Thoracic aorta (tissue), 2 donors: ENCODE measurements around the gene TNPO3. TPM values are rescaled to one million over a fixed set of nuclear protein-coding genes. Genes with fewer than 3 reads are reported as not detected.
"Not testable (repeated sequence)": the region's sequence is repeated elsewhere in the genome, so short reads cannot be mapped to it uniquely, and the experiment has no call there.

Source experiments
- ATAC-seq: fragments of 150-250 bp; one replicate; pipeline ENCODE4 v1.8.0; 2017; ENCODE audit warnings: low read depth; ENCODE audit not compliant: insufficient number of reproducible peaks, low FRiP score
- DNase-seq: peaks from one replicate; pipeline ENCODE4 v3.0.0-alpha.2; 2020; ENCODE audit warnings: low spot score
- H3K27ac ChIP-seq, 2 donors: fragments of 200-600 bp; sonication (generic); 1 replicate in 1 of 2; 2 replicates in 1 of 2; pipeline ENCODE4 v1.5.1; 2016; ENCODE audit warnings: mild to moderate bottlenecking in 2 of 2, moderate library complexity in 2 of 2
- H3K27me3 ChIP-seq: fragments of 200-600 bp; sonication (generic); replicated peaks from 2 replicates; pipeline ENCODE4 v1.6.0; 2016; ENCODE audit warnings: mild to moderate bottlenecking; ENCODE audit not compliant: insufficient read depth
- H3K36me3 ChIP-seq: fragments of 200-600 bp; sonication (generic); one replicate; pipeline ENCODE4 v1.5.1; 2016
- H3K4me1 ChIP-seq, 2 donors: fragments of 200-600 bp; sonication (generic); 1 replicate in 1 of 2; 2 replicates in 1 of 2; pipeline versions ENCODE4 v1.5.1 to v1.6.0; 2016; ENCODE audit warnings: low read depth in 2 of 2, mild to moderate bottlenecking in 1 of 2; ENCODE audit not compliant: control insufficient read depth in 1 of 2
- H3K4me3 ChIP-seq: fragments of 200-600 bp; sonication (generic); 2 replicates; pipeline ENCODE4 v1.5.1; 2016; ENCODE audit warnings: mild to moderate bottlenecking
- H3K9me3 ChIP-seq: fragments of 200-600 bp; sonication (generic); 2 replicates; pipeline ENCODE4 v1.5.1; 2016
- total RNA-seq, 2 donors: library from RNA; depleted of rRNA; stranded (reverse); fragments of >200 nt; gene quantifications; one replicate each; pipeline versions ENCODE4 v1.1.0 to v1.2.3, GENCODE V29; 2016
- TF ChIP-seq, protein P1 (sequence below): fragments of 200-600 bp; sonication (generic); IDR thresholded peaks from one replicate; pipeline ENCODE4 v1.5.1; 2019; ENCODE audit warnings: antibody characterized with exemption

The TNPO3 gene
- total RNA-seq, 2 donors from 2014 or later = 28.6 to 29.5 TPM

DNA sequence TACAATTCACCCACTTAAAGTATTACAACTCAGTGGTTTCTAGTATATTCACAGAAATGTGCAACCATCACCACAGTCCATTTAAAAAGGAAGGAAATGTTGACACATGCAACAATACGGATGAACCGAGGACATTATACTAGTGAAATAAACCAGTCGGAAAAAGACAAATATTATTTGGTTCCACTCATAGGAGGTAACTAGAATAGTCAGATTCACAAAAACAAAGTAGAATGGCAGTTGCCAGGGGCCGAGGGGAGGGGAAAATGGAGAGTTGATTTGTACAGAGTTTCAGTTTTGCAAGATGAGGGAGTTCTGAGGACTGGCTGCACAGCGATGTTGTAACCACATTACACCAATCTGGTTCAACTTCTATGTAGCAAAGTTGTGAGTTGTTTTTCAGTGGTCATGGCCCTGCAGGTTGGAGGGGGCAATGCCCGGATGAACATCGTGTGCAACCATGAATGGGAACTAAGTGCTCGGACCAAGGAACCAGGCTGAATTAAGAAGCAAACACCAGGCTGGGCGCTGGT lies 17.6 kb upstream of the TNPO3 start:
- Histone ChIP-seq H3K27ac (no peak overlapping the region), H3K9me3 (no peaks in the 10 kb centered on the region), H3K36me3 (no peaks in the 10 kb centered on the region), H3K4me3 (no peak overlapping the region), H3K27me3 (no peaks in the 10 kb centered on the region), H3K4me1 (no peaks in the 10 kb centered on the region)
- no peak for DNase-seq
- TF ChIP-seq, protein P1, sequence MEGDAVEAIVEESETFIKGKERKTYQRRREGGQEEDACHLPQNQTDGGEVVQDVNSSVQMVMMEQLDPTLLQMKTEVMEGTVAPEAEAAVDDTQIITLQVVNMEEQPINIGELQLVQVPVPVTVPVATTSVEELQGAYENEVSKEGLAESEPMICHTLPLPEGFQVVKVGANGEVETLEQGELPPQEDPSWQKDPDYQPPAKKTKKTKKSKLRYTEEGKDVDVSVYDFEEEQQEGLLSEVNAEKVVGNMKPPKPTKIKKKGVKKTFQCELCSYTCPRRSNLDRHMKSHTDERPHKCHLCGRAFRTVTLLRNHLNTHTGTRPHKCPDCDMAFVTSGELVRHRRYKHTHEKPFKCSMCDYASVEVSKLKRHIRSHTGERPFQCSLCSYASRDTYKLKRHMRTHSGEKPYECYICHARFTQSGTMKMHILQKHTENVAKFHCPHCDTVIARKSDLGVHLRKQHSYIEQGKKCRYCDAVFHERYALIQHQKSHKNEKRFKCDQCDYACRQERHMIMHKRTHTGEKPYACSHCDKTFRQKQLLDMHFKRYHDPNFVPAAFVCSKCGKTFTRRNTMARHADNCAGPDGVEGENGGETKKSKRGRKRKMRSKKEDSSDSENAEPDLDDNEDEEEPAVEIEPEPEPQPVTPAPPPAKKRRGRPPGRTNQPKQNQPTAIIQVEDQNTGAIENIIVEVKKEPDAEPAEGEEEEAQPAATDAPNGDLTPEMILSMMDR = no peak
- ATAC-seq = no peak

DNA sequence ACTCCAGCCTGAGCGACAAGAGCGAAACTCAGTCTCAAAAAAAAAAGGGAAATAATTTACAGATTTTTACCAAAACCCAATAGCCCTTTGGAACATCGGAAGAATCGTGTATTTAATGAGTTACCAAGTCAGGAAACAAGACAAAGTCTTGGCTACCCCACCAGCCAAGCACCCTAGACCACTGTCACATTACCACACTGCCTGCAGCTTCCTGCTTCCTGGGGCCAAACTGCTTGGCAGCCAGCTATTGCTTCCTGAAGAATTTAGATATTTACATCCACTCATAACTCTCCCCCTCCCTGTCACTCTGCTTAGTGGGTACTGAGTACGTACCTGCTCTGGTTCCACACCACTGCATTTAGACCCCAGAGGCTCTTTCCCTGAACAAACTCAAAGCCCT lies 14.1 kb upstream of the TNPO3 start:
- Histone ChIP-seq H3K27me3 (no peaks in the 10 kb centered on the region), H3K4me3 (no peak overlapping the region), H3K27ac (no peak overlapping the region), H3K4me1 (no peaks in the 10 kb centered on the region), H3K9me3 (no peaks in the 10 kb centered on the region), H3K36me3 (no peaks in the 10 kb centered on the region)
- no peak for ATAC-seq
- TF ChIP-seq, protein P1 = no peak
- DNase-seq = no peak

DNA sequence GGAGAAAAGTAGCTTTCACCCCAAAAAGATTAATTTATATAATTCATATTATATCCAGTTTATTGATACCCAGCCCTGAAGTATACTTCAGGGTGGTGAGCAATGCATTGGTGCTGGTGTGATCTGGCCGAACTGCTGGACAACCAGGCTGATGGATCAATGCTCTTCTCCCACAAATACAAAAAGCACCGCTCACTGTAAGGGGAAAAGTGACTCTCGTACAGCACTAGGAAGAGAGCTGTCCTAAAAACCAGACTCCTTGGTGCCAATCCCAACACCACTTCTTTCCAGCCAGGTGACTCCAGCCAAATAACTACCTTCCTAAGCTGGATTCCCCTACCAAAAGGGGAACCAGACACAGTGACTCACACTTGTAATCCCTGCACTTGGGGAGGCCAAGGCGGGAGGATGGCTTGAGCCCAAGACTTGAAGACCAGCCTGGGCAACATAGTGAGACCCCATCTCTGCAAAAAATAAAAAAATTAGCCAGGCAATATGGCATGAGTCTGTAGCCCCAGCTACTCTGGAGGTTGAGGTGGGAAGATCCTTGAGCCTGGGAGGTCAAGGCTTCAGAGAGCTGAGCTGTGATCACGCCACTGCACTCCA lies 13.1 kb upstream of the TNPO3 start:
- no peak for ATAC-seq
- TF ChIP-seq, protein P1 = no peak
- Histone ChIP-seq H3K27me3 (no peaks in the 10 kb centered on the region), H3K36me3 (no peaks in the 10 kb centered on the region), H3K4me1 (no peaks in the 10 kb centered on the region), H3K27ac (no peak overlapping the region), H3K9me3 (no peaks in the 10 kb centered on the region), H3K4me3 (no peak overlapping the region)
- no peak for DNase-seq

DNA sequence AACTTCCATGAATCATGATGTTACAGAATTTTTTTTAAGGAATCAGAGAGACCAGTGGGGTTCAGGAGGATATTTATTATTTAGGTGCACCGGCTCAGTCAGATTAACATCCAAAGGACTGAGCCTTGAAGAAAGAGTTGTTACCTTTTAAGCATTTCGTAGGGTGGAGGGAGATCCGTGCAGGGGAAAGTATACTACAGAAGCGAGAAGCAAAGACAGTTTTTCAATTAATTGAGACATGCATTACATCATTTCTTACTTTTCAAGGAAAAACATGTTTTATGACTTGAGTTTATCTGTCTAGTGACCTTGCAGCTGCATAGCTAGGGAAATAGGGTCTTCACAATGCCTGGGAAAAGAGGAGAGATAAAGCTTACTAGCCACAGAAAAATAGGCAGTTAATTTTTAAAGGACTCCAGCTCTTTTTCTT lies 12.2 kb upstream of the TNPO3 start:
- not testable (repeated sequence) for H3K36me3 ChIP-seq, DNase-seq, H3K4me3 ChIP-seq

DNA sequence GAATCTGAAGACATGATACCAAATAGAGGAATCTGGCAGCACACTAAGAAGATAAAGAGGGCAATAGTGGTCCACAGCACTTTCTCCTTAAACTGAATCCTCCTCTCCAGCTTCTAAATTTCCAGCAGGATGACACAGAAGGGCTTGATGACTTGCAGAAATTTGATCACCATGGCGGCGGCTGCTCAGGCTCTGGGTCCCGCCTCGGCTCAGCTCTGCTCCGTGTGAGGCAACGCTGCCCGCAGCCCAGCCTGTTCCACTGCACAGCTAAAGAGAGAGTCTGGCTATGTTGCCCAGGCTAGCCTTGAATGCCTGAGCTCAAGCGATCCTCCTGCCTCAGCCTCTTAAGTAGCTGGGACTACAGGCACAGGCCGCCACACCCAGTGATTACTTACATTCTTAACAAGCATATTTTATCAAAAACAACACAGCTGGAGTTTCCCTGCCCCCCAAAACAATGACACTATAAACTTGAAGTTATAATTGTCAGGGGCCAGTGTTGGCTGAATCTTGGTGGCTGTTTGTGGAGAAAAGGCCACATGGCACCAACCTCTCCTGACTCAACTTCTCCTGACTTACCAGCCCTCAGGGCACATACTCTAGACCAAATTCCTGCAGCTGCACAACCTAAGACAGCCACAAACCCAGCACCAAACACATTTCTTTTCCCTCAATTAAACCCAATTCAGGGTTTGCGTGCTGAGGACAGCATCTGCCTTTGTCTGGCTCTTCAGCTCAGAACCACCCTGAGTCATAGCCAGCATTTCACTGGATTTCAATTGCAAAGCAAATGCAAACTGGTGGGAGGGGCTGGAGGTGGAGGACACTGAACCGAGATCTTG lies 11.6 kb upstream of the TNPO3 start:
- H3K4me3 ChIP-seq = no peak overlapping the region

More for the DNA sequence above, 12.2 kb upstream of the TNPO3 start:
- H3K4me1 ChIP-seq, H3K27me3 ChIP-seq, H3K27ac ChIP-seq, H3K9me3 ChIP-seq, ATAC-seq: not testable (repeated sequence)

More for the DNA sequence above, 11.6 kb upstream of the TNPO3 start:
- TF ChIP-seq, protein P1 = no peak
- no peaks in the 10 kb centered on the region for H3K36me3 ChIP-seq
- H3K27ac ChIP-seq = no peak overlapping the region
- no peaks in the 10 kb centered on the region for H3K4me1 ChIP-seq
- no peaks in the 10 kb centered on the region for H3K9me3 ChIP-seq
- ATAC-seq = no peak
- no peaks in the 10 kb centered on the region for H3K27me3 ChIP-seq
- DNase-seq = no peak
